ENCODE data around the gene SUN1. TPM values are rescaled to one million over a fixed set of nuclear protein-coding genes. Genes with fewer than 3 reads are reported as not detected.

Gene SUN1
- total and polyA plus RNA-seq, 9 of the 15 experiments (the other 6 are each of a cell fraction or from before 2014, with no cell fraction given) = 36.8 to 132 (median 62.3) TPM

DNA sequence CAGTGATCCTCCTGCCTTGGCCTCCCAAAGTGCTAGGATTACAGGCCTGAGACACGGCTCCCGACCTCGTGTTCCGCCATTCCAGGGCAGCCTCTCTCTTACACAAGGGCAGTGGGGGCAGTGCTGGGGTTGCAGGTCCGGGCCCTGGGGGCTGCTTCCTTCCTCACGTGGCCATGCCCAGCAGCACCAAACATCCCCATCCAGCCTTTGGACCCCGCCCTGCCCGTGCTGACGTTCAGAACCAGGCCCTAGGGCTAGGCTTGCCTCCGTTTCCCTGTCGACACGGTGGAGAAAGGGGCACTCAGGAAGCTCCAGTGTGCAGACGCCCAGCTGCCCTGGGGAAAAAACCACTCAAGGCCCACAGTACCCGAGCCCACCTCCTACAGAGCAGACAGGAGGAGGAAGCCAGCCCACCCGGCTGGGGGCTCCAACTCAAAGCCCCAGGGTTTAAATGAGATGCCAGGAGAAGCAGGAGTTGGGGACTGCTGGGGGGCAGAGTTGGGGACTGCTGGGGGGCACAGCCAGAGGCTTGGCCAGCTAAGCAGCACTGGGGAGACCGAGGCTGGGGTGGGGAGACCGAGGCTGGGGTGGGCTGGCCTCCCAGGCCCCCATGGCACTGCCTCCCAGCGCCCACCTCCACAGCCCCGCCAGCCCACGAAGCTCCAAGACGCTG is 86.3 kb downstream of the SUN1 start (continued):
- no peak for TF ChIP-seq ARID1B (IDR thresholded peaks at IDR 0.05)
- TF ChIP-seq ZEB2 (IDR thresholded peaks at IDR 0.05) = no peak
- TF ChIP-seq, protein P1, sequence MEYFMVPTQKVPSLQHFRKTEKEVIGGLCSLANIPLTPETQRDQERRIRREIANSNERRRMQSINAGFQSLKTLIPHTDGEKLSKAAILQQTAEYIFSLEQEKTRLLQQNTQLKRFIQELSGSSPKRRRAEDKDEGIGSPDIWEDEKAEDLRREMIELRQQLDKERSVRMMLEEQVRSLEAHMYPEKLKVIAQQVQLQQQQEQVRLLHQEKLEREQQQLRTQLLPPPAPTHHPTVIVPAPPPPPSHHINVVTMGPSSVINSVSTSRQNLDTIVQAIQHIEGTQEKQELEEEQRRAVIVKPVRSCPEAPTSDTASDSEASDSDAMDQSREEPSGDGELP (CRISPR knock-in tag; IDR thresholded peaks at IDR 0.05; ENCODE audit: borderline replicate concordance) = no peak
- no peak for TF ChIP-seq PHB (CRISPR knock-in tag; IDR thresholded peaks at IDR 0.05)
- TF ChIP-seq SMARCE1 (IDR thresholded peaks at IDR 0.05) = no peak

DNA sequence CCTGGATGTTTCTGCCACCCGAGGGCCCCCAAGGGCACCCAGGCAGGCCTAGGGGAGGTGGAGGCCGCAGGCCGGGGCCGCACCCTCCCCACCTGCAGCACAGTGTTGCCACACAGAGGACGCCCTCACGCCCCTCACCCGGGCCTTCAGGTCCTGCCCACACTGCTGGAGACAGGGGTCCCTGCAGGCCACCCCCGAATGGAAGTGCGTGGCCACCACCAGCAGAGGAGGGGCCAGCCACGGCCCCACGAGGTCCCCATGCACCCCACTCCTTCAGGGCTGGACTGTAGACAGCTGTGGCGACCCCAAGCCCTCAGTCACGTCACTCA is 86.8 kb downstream of the SUN1 start:
- WGBS (ENCODE audit: insufficient coverage, low coverage, missing lambda C conversion rate) = 17% methylated on average over 9 of the region's 13 CpGs
- Histone ChIP-seq H3K9me3 (replicated peaks; ENCODE audit: control insufficient read depth, insufficient read depth, low read depth, low read length) (no peaks in the 10 kb centered on the region), H3K27me3 (ENCODE audit: control insufficient read depth in 2 of 2, insufficient read depth in 2 of 2, low read length in 2 of 2) (peaks cover 8 to 37% of the 10 kb centered on the region in 2 experiments; a peak in 4 of 5 replicates), H3K27ac (ENCODE audit: extremely low read depth, low read depth, low read length) (no peak overlapping the region), H3K4me1 (replicated peaks in 1 of 2; ENCODE audit: control insufficient read depth in 2 of 2, insufficient read depth in 2 of 2, low read length in 2 of 2) (peaks cover 10 to 55% of the 10 kb centered on the region in 2 experiments), H3K36me3 (ENCODE audit: control insufficient read depth, insufficient read depth, low read length) (no peaks in the 10 kb centered on the region), H3K79me2 (ENCODE audit: control insufficient read depth, insufficient read depth, low read length) (no peaks in the 10 kb centered on the region), H3K4me3 (no peak overlapping the region), H3K9me1 (ENCODE audit: control insufficient read depth, insufficient read depth, low read length) (no peaks in the 10 kb centered on the region), H3K9ac (ENCODE audit: insufficient read depth in 1 of 2, low read depth in 2 of 2, low read length in 2 of 2) (0 out of 4 replicates have a peak overlapping the region, but pooled peaks of 1 of the 2 experiments have one; percentile 43), H4K20me1 (replicated peaks; ENCODE audit: control insufficient read depth, insufficient read depth, low read length) (no peaks in the 10 kb centered on the region), H2AFZ (ENCODE audit: low read depth, low read length) (no peak overlapping the region), H3K4me2 (ENCODE audit: insufficient read depth, low read length) (no peak overlapping the region)
- FAIRE-seq = no peak
- DNase-seq (ENCODE audit: extremely low read depth in 1 of 4, low spot score in 3 of 4) = no peak
- in situ Hi-C loops (cut with MboI) (no loop called here), intact Hi-C loops (cut with micrococcal nuclease) (no loop called here)
- ChIA-PET CTCF (ENCODE audit: low intra/inter-chr PET ratio) (no interaction called here), POLR2A (interaction anchor here (0.6 kb wide), 1 partner anchor 17 kb away, joined by 3 read pairs; no protein-coding TSS in a partner anchor)
- TF ChIP-seq PHTF2 (CRISPR knock-in tag; IDR thresholded peaks at IDR 0.05) (no peak), MYNN (IDR thresholded peaks at IDR 0.05) (no peak), MYNN (CRISPR knock-in tag; IDR thresholded peaks at IDR 0.05) (no peak), MCM2 (IDR thresholded peaks at IDR 0.05; ENCODE audit: low read depth) (no peak), PCBP2 (IDR thresholded peaks at IDR 0.05; ENCODE audit: low read depth, low read length, poor library complexity, severe bottlenecking) (no peak), NR1H2 (CRISPR knock-in tag; IDR thresholded peaks at IDR 0.05) (no peak), HSF4 (CRISPR knock-in tag; IDR thresholded peaks at IDR 0.05; ENCODE audit: borderline replicate concordance) (no peak), BDP1 (IDR thresholded peaks at IDR 0.05; ENCODE audit: insufficient read depth, insufficient read length) (no peak), SP2 (IDR thresholded peaks at IDR 0.05; ENCODE audit: extremely low read depth, low read depth, low read length, poor library complexity, severe bottlenecking) (no peak), EHMT2 (IDR thresholded peaks at IDR 0.05) (no peak)
- TF ChIP-seq, protein P2, sequence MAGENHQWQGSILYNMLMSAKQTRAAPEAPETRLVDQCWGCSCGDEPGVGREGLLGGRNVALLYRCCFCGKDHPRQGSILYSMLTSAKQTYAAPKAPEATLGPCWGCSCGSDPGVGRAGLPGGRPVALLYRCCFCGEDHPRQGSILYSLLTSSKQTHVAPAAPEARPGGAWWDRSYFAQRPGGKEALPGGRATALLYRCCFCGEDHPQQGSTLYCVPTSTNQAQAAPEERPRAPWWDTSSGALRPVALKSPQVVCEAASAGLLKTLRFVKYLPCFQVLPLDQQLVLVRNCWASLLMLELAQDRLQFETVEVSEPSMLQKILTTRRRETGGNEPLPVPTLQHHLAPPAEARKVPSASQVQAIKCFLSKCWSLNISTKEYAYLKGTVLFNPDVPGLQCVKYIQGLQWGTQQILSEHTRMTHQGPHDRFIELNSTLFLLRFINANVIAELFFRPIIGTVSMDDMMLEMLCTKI (IDR thresholded peaks at IDR 0.05; ENCODE audit: partially characterized antibody) = no peak
- TF ChIP-seq, protein P3, sequence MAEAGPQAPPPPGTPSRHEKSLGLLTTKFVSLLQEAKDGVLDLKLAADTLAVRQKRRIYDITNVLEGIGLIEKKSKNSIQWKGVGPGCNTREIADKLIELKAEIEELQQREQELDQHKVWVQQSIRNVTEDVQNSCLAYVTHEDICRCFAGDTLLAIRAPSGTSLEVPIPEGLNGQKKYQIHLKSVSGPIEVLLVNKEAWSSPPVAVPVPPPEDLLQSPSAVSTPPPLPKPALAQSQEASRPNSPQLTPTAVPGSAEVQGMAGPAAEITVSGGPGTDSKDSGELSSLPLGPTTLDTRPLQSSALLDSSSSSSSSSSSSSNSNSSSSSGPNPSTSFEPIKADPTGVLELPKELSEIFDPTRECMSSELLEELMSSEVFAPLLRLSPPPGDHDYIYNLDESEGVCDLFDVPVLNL (CRISPR knock-in tag; IDR thresholded peaks at IDR 0.05; ENCODE audit: low read depth) = no peak
- BruUV-seq (replicated peaks) = no TSS peak
- no peak for ATAC-seq
